Right hindlimb (tissue), 1 donor: ENCODE measurements around the gene PNRC1.
"Not testable (repeated sequence)": the region's sequence is repeated elsewhere in the genome, so short reads cannot be mapped to it uniquely, and the experiment has no call there.

Experiments
- DNase-seq: peaks from one replicate; pipeline ENCODE4 v3.0.0-alpha.2; 2018

PNRC1 gene

GRCh38 chr6:89059227-89059626 is 21.3 kb upstream of the PNRC1 start:
- no peak for DNase-seq

GRCh38 chr6:89063881-89064280 is 16.7 kb upstream of the PNRC1 start:
- DNase-seq = no peak

GRCh38 chr6:89064931-89065330 is 15.6 kb upstream of the PNRC1 start:
- not testable (repeated sequence) for DNase-seq

GRCh38 chr6:89066121-89066520 is 14.4 kb upstream of the PNRC1 start:
- not testable (repeated sequence) for DNase-seq

GRCh38 chr6:89066940-89067646 is 13.5 kb upstream of the PNRC1 start:
- DNase-seq = no peak

GRCh38 chr6:89067796-89068195 is 12.8 kb upstream of the PNRC1 start:
- no peak for DNase-seq

GRCh38 chr6:89068695-89069094 is 11.9 kb upstream of the PNRC1 start:
- DNase-seq = no peak

GRCh38 chr6:89069536-89070163 is 10.9 kb upstream of the PNRC1 start:
- no peak for DNase-seq

GRCh38 chr6:89071036-89071435 is 9.5 kb upstream of the PNRC1 start:
- DNase-seq = no peak

- DNase-seq = no peak
Observed at GRCh38 chr6:89073014-89073620, 7.4 kb upstream of the PNRC1 start.

- DNase-seq = no peak
Observed at GRCh38 chr6:89073840-89074239, 6.7 kb upstream of the PNRC1 start.

GRCh38 chr6:89079511-89080234 is 878 bp upstream of the PNRC1 start:
- DNase-seq = peak; percentile 64

- no peak for DNase-seq
Observed at GRCh38 chr6:89081129-89081422, 525 bp downstream of the PNRC1 start.

- peak; percentile 99 for DNase-seq
Observed at GRCh38 chr6:89081423-89082322, 1.1 kb downstream of the PNRC1 start.

- peak; percentile 30 for DNase-seq
Observed at GRCh38 chr6:89082486-89082891, 1.9 kb downstream of the PNRC1 start.

- no peak for DNase-seq
Observed at GRCh38 chr6:89084542-89084941, 4.0 kb downstream of the PNRC1 start.

- DNase-seq = no peak
Observed at GRCh38 chr6:89084954-89085353, 4.4 kb downstream of the PNRC1 start.

GRCh38 chr6:89085409-89086205 is 5.1 kb downstream of the PNRC1 start:
- no peak for DNase-seq

- no peak for DNase-seq
Observed at GRCh38 chr6:89087881-89088280, 7.3 kb downstream of the PNRC1 start.

GRCh38 chr6:89098461-89098860 is 17.9 kb downstream of the PNRC1 start:
- no peak for DNase-seq

- no peak for DNase-seq
Observed at GRCh38 chr6:89100114-89100513, 19.6 kb downstream of the PNRC1 start.

- DNase-seq = no peak
Observed at GRCh38 chr6:89110284-89110683, 29.7 kb downstream of the PNRC1 start.
